Measurements from ENCODE around the gene PURB.

PURB gene

DNA sequence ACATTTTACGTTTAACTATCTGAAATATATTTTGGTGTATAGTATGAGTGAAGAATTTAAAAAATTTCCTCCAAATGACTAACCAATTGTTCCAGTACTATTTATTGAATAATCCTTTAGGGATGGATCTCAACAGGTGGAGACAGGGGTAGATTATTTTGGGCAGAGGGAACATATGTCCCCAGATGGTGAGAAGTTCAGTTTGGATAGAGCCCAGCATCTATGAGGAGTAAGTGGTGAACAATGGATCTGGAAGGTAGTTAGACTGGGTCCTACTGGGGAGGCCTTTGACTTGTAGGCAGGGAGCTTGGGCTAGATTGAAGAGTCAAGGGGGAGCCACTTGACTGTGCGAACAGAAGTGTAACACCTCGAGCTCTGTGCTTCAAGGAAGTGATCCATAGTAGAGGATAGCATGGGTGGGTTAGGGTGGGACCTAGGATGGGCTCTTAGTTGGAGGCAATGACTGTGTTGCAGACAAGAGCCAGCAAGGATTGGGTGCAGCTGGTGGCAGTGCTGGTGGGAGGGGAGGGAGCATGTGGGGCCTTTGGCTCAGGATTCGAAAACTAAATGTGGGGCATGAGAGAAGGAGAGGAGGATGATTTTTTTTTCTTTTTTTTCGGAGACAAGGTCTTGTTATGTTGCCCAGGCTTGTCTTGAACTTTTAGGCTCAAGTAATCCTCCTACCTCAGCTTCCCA, 3.9 kb upstream of the PURB start:
- peaks cover 2% of the 10 kb centered on the region; the same call in 1 of the 2 replicates for H3K9me3 ChIP-seq (ENCODE audit: insufficient read depth, low read length)
- H3K27me3 ChIP-seq (ENCODE audit: low read length) = no peaks in the 10 kb centered on the region
- no peaks in the 10 kb centered on the region for H3K9me2 ChIP-seq (replicated peaks; ENCODE audit: insufficient read depth, low read length)
- no peak overlapping the region for H3K27ac ChIP-seq (ENCODE audit: low read depth, low read length)
- TF ChIP-seq, protein P1, sequence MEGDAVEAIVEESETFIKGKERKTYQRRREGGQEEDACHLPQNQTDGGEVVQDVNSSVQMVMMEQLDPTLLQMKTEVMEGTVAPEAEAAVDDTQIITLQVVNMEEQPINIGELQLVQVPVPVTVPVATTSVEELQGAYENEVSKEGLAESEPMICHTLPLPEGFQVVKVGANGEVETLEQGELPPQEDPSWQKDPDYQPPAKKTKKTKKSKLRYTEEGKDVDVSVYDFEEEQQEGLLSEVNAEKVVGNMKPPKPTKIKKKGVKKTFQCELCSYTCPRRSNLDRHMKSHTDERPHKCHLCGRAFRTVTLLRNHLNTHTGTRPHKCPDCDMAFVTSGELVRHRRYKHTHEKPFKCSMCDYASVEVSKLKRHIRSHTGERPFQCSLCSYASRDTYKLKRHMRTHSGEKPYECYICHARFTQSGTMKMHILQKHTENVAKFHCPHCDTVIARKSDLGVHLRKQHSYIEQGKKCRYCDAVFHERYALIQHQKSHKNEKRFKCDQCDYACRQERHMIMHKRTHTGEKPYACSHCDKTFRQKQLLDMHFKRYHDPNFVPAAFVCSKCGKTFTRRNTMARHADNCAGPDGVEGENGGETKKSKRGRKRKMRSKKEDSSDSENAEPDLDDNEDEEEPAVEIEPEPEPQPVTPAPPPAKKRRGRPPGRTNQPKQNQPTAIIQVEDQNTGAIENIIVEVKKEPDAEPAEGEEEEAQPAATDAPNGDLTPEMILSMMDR (IDR thresholded peaks at IDR 0.05; ENCODE audit: insufficient read depth, low read length, poor library complexity, severe bottlenecking) = no peak
- TF ChIP-seq EZH2phosphoT487 (conservative IDR thresholded peaks at IDR 0.05; ENCODE audit: low read length) = no peak
- H3K79me2 ChIP-seq (ENCODE audit: insufficient read depth, low read length) = peaks cover 6% of the 10 kb centered on the region
- no peak overlapping the region for H3K4me2 ChIP-seq (ENCODE audit: low read depth, low read length, poor library complexity, severe bottlenecking)
- H2AFZ ChIP-seq (ENCODE audit: low read depth, low read length, severe bottlenecking) = no peak overlapping the region
- H3K36me3 ChIP-seq (ENCODE audit: low read length) = peaks cover under 1% of the 10 kb centered on the region; the same call in 1 of the 2 replicates
- H4K20me1 ChIP-seq (ENCODE audit: low read depth, low read length) = no peaks in the 10 kb centered on the region
- H3F3A ChIP-seq (ENCODE audit: insufficient read depth) = peaks cover 13% of the 10 kb centered on the region
- H3K4me3 ChIP-seq (ENCODE audit: insufficient read depth, low read length, poor library complexity, severe bottlenecking) = no peak overlapping the region
- H3K9ac ChIP-seq (ENCODE audit: low read length) = no peak overlapping the region

DNA sequence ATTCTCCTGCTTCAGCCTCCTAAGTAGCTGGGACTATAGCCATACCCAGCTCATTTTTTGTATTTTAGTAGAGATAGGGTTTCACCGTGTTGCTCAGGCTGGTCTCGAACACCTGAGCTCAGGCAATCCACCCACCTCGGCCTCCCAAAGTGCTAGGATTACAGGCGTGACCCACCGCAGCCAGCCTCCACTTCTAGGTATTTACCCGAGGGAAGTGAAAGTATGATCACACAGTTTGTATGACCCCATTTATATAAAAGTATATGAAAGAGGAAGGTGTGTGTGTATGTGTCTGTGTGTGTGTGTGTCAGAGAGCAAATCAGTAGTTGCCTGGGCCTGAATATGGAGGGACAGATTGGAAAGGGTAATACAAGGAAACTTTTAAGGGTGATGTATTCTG, 2.0 kb upstream of the PURB start:
- H3K9me2 ChIP-seq (replicated peaks; ENCODE audit: insufficient read depth, low read length) = no peaks in the 10 kb centered on the region
- H3K9ac ChIP-seq (ENCODE audit: low read length) = no peak overlapping the region
- H3F3A ChIP-seq (ENCODE audit: insufficient read depth) = peaks cover 25% of the 10 kb centered on the region
- H3K9me3 ChIP-seq (ENCODE audit: insufficient read depth, low read length) = peaks cover 5% of the 10 kb centered on the region; the same call in 1 of the 2 replicates
- H3K27me3 ChIP-seq (ENCODE audit: low read length) = no peaks in the 10 kb centered on the region
- TF ChIP-seq EZH2phosphoT487 (conservative IDR thresholded peaks at IDR 0.05; ENCODE audit: low read length) = no peak
- TF ChIP-seq, protein P1 (IDR thresholded peaks at IDR 0.05; ENCODE audit: insufficient read depth, low read length, poor library complexity, severe bottlenecking) = no peak
- H4K20me1 ChIP-seq (ENCODE audit: low read depth, low read length) = peaks cover 7% of the 10 kb centered on the region
- H3K79me2 ChIP-seq (ENCODE audit: insufficient read depth, low read length) = peaks cover 26% of the 10 kb centered on the region
- no peak overlapping the region for H3K4me2 ChIP-seq (ENCODE audit: low read depth, low read length, poor library complexity, severe bottlenecking)
- no peak overlapping the region for H3K27ac ChIP-seq (ENCODE audit: low read depth, low read length)
- H3K36me3 ChIP-seq (ENCODE audit: low read length) = peaks cover 17% of the 10 kb centered on the region
- H2AFZ ChIP-seq (ENCODE audit: low read depth, low read length, severe bottlenecking) = no peak overlapping the region
- no peak overlapping the region for H3K4me3 ChIP-seq (ENCODE audit: insufficient read depth, low read length, poor library complexity, severe bottlenecking)

DNA sequence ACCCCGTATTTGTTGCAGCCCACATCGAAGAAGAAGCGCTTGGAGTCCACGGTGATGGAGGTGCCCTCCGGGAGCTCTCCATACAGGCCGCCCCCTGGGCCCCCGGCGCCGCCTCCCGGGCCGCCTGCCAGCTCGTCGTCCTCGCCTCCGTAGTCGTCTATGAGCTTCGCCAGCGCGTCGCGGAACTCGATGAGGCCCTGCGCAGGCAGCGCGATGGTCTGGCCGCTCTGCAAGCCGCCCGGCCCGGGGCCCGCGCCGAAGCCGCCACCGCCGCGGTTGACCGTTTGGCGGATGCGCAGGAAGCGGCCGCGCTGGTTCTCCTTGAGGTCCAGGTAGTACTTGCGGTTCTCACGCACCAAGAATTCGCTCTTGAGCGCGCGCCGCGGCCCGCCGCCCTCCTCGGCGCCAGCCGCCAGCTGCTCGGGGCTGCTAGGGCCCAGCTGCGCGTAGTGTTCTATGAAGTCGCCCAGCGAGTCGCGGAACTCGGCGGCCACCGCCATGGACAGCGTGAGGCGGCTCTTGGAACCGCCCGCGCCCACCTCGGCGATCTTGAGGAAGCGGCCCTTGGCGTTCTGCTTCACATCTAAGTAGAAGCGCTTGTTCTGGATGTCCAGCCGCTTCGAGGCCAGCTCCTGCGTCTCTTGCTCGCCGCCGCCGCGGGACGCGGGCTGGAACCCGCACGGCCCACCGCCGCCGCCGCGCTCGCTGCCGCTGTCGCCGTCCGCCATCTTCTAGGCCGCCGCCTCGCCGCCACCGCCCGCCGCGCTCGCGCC, 523 bp downstream of the PURB start:
- peaks cover 38% of the 10 kb centered on the region for H3F3A ChIP-seq (ENCODE audit: insufficient read depth)
- H3K27ac ChIP-seq (ENCODE audit: low read depth, low read length) = peak overlapping the region; percentile 36; the same call in 1 of the 2 replicates
- no peak for TF ChIP-seq EZH2phosphoT487 (conservative IDR thresholded peaks at IDR 0.05; ENCODE audit: low read length)
- TF ChIP-seq, protein P1 (IDR thresholded peaks at IDR 0.05; ENCODE audit: insufficient read depth, low read length, poor library complexity, severe bottlenecking) = no peak
- peak overlapping the region; percentile 60 for H3K4me2 ChIP-seq (ENCODE audit: low read depth, low read length, poor library complexity, severe bottlenecking)
- H4K20me1 ChIP-seq (ENCODE audit: low read depth, low read length) = peaks cover 24% of the 10 kb centered on the region
- H3K79me2 ChIP-seq (ENCODE audit: insufficient read depth, low read length) = peaks cover 48% of the 10 kb centered on the region
- no peaks in the 10 kb centered on the region for H3K27me3 ChIP-seq (ENCODE audit: low read length)
- peaks cover 5% of the 10 kb centered on the region; the same call in 1 of the 2 replicates for H3K9me3 ChIP-seq (ENCODE audit: insufficient read depth, low read length)
- no peaks in the 10 kb centered on the region for H3K9me2 ChIP-seq (replicated peaks; ENCODE audit: insufficient read depth, low read length)
- peaks cover 24% of the 10 kb centered on the region for H3K36me3 ChIP-seq (ENCODE audit: low read length)
- no peak overlapping the region for H2AFZ ChIP-seq (ENCODE audit: low read depth, low read length, severe bottlenecking)
- peak overlapping the region; percentile 90 for H3K4me3 ChIP-seq (ENCODE audit: insufficient read depth, low read length, poor library complexity, severe bottlenecking)
- H3K9ac ChIP-seq (ENCODE audit: low read length) = peak overlapping the region; percentile 64
